Kidney (tissue), 14 donors: ENCODE results near the gene SNAPIN. TPM values are rescaled to one million over a fixed set of nuclear protein-coding genes. Genes with fewer than 3 reads are reported as not detected.

Experiments
- DNase-seq, 5 donors: peaks; one replicate each; pipeline ENCODE4 v3.0.0-alpha.2; 2013 to 2020
- FAIRE-seq: peaks from 2 replicates; lab custom pipeline; 2012; peaks lifted over from hg19 to GRCh38; lab: Jason Lieb, UNC
- H3K27ac ChIP-seq, 2 donors: one replicate each; pipeline ENCODE4 v1.7.0; 2013; ENCODE audit warnings: low read depth in 2 of 2, low read length in 2 of 2, inconsistent platforms in 1 of 2
- H3K27me3 ChIP-seq: one replicate; pipeline ENCODE4 v1.7.1; 2013; ENCODE audit warnings: low read length, inconsistent platforms; ENCODE audit not compliant: control insufficient read depth, insufficient read depth
- H3K36me3 ChIP-seq, 3 donors: one replicate each; pipeline versions ENCODE4 v1.7.0 to v1.7.1; 2013; ENCODE audit warnings: low read length in 3 of 3, control low read depth in 1 of 3, inconsistent platforms in 1 of 3; ENCODE audit not compliant: insufficient read depth in 3 of 3, control insufficient read depth in 2 of 3
- H3K4me1 ChIP-seq, 3 donors: one replicate each; pipeline versions ENCODE4 v1.7.0 to v1.7.1; 2013; ENCODE audit warnings: low read length in 3 of 3, inconsistent platforms in 1 of 3, low read depth in 1 of 3; ENCODE audit not compliant: control insufficient read depth in 2 of 3, insufficient read depth in 2 of 3
- H3K4me3 ChIP-seq, 3 donors: one replicate each; pipeline versions ENCODE4 v1.7.0 to v1.8.1; 2013; ENCODE audit warnings: low read length in 3 of 3, control low read depth in 1 of 3, inconsistent platforms in 1 of 3
- H3K9ac ChIP-seq, 3 donors: one replicate each; pipeline versions ENCODE4 v1.7.0 to v1.7.1; 2013; ENCODE audit warnings: low read length in 3 of 3, control low read depth in 1 of 3, inconsistent platforms in 1 of 3
- H3K9me3 ChIP-seq, 3 donors: one replicate each; pipeline versions ENCODE4 v1.7.0 to v1.7.1; 2013; ENCODE audit warnings: low read length in 3 of 3, control low read depth in 1 of 3, inconsistent platforms in 1 of 3; ENCODE audit not compliant: control insufficient read depth in 2 of 3, insufficient read depth in 1 of 3
- intact Hi-C: fragments of 100-400 bp; cut with DNase I; formaldehyde crosslinking; loops from one replicate; pipeline ENCODE4 v1.11.1; 2022
- polyA plus RNA-seq: library from polyadenylated mRNA; stranded (reverse); fragments of 350-450 nt; fragmentation: Illumina TruSeq; extraction: RNeasy Lipid Tissue Mini Kit (QIAGEN cat#74804); gene quantifications from one replicate; pipeline ENCODE4 v1.2.3, GENCODE V29; 2014; ENCODE audit warnings: low read depth, low replicate concordance; ENCODE audit not compliant: insufficient read depth
- total RNA-seq: library from RNA; stranded (reverse); fragmentation: NEBNext Ultra II Directional; extraction: Animal tissue kit (Norgen Biotek cat#: 25700); gene quantifications from one replicate; pipeline ENCODE4 v1.2.1, GENCODE V29; 2021
- TF ChIP-seq, protein P1 (sequence below): IDR thresholded peaks from 3 replicates; pipeline ENCODE4 v1.5.1; 2012; ENCODE audit warnings: mild to moderate bottlenecking, moderate library complexity, borderline replicate concordance; ENCODE audit not compliant: insufficient read depth; ENCODE audit errors: extremely low read depth
- donor health status: control.
- donor health status: control.
- donor health status: control.
- donor health status: control.
- donor health status: control.
- donor health status: DM: yes; HTN: yes; CAD: no.
- donor health status: Normal renal cell carcinoma (clear cell type).

The SNAPIN gene
- total and polyA plus RNA-seq, 2 donors from 2014 or later, result 46.2 to 59.8 TPM

DNA sequence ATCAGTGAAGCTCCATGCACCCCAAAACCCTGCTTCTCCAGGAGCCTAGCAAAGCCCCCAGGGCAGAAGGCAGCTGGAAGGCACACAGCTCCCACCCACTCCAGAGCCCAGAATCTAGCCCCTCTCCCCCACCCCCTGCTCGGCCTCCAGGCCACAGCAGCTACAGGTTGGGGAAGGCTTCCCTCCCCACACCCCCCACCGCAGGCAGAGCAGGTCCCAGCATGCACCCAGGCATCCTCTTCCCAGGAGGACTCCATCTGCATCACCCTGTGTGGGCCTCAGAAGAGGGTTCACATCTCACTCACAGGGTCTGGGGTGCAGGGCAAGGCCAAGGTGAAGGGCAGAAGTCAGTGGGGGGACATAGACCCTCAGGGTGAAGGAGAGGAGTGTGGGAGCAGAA is 43.1 kb upstream of the SNAPIN start:
- H3K27ac ChIP-seq, result no peak overlapping the region
- TF ChIP-seq, protein P1, sequence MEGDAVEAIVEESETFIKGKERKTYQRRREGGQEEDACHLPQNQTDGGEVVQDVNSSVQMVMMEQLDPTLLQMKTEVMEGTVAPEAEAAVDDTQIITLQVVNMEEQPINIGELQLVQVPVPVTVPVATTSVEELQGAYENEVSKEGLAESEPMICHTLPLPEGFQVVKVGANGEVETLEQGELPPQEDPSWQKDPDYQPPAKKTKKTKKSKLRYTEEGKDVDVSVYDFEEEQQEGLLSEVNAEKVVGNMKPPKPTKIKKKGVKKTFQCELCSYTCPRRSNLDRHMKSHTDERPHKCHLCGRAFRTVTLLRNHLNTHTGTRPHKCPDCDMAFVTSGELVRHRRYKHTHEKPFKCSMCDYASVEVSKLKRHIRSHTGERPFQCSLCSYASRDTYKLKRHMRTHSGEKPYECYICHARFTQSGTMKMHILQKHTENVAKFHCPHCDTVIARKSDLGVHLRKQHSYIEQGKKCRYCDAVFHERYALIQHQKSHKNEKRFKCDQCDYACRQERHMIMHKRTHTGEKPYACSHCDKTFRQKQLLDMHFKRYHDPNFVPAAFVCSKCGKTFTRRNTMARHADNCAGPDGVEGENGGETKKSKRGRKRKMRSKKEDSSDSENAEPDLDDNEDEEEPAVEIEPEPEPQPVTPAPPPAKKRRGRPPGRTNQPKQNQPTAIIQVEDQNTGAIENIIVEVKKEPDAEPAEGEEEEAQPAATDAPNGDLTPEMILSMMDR, result no peak
- H3K27me3 ChIP-seq, result no peaks in the 10 kb centered on the region
- DNase-seq (peak in 1 of 5 donors; percentile 49), FAIRE-seq (no peak)
- H3K36me3 ChIP-seq, result no peaks in the 10 kb centered on the region
- no peak overlapping the region for H3K4me3 ChIP-seq
- no peaks in the 10 kb centered on the region for H3K9me3 ChIP-seq
- intact Hi-C loops, result no loop called here
- peaks cover 7 to 15% (median 11%) of the 10 kb centered on the region in 3 donors for H3K4me1 ChIP-seq
- H3K9ac ChIP-seq, result peak overlapping the region in 1 of 3 donors; percentile 8

DNA sequence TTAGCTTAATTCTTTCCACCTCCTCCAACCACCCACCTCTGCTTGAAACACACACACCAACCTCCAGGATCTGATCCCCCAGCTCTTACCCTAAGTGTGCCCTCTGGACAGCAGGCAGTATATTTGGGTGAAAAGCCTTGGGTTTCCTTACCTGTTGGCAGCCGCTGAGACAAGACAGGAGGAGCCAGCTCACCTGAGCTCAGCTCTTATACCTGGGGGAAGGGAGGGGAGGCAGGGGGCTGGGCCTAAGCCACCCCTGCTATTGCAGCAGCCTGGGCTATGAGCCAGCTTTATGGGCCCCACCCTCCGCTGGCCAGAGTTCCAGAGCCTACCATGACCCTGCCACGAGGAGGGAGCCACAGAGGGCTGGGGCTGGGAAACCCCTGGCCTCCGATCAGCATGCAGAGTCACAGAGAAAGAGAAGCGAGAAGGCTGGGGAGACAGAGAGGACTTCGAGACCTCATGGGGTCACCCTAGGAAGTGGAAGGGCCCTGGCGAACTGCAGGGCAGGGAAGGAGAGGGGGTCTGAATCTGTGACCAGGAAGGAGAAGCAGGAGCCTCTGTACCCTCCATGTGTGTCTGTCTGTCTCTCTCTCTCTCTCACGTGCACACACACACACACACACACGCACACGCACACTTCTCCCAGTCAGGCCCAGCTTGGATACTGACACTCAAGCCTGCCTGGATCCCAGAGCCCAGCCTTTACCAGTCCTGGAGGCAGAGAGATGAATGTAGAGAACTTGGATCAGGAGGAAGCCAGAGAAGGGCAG is 42.2 kb upstream of the SNAPIN start, which contains the start of gene S100A14:
S100A14 (minus strand) TSS at position 182 of the 773 bp plus-strand sequence. CDS start 467 bp downstream, outside the sequence.
- peaks cover 5 to 14% (median 8%) of the 10 kb centered on the region in 3 donors for H3K4me1 ChIP-seq
- TF ChIP-seq, protein P1, result no peak
- intact Hi-C loops, result no loop called here
- DNase-seq, result peak in 1 of 5 donors; percentile 94
- no peaks in the 10 kb centered on the region for H3K9me3 ChIP-seq
- no peaks in the 10 kb centered on the region for H3K27me3 ChIP-seq
- H3K36me3 ChIP-seq, result no peaks in the 10 kb centered on the region
- no peak within 1 kb of the TSS for H3K4me3 ChIP-seq
- H3K27ac ChIP-seq, result peak within 1 kb of the TSS; percentile 26 to 41
- no peak for FAIRE-seq
- H3K9ac ChIP-seq, result peak within 1 kb of the TSS in 2 of 3 donors; percentile 8 to 37

DNA sequence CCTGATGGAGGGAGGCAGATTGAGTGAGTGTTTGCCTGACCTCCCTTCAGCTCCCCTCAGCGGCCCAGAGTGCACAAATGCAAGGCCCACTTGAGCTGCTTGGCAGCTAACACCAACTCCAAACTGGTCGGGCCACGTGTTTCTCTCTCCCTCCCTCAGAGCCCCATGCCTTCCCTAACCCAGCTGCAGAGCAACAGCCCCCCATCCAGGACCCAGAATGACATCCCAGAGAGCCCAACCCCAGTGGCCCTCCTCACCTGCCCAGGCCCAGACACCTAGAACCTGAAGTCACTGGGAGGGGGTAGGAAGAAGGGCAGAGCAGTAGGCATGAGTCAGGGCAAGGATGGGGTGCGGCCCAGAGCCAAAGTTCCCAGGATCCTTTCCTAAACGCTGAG is 41.6 kb upstream of the SNAPIN start:
- Histone ChIP-seq H3K9ac (peak overlapping the region in 1 of 3 donors; percentile 37), H3K4me3 (no peak overlapping the region), H3K27me3 (no peaks in the 10 kb centered on the region), H3K27ac (peak overlapping the region; percentile 9 to 41), H3K36me3 (no peaks in the 10 kb centered on the region), H3K9me3 (no peaks in the 10 kb centered on the region), H3K4me1 (peaks cover 2 to 10% (median 6%) of the 10 kb centered on the region in 3 donors)
- TF ChIP-seq, protein P1, result no peak
- DNase-seq (peak in 1 of 5 donors; percentile 66), FAIRE-seq (no peak)
- intact Hi-C loops, result no loop called here
